Prostate gland (tissue), 2 donors: ENCODE measurements around the gene EHMT1. TPM values are rescaled to one million over a fixed set of nuclear protein-coding genes. Genes with fewer than 3 reads are reported as not detected.

Experiments used
- DNase-seq: peaks from one replicate; pipeline ENCODE4 v3.0.0-alpha.2; 2019; ENCODE audit warnings: low spot score
- H3K27ac ChIP-seq, 2 donors: fragments of 200-600 bp; sonication (generic); 2 replicates each; pipeline ENCODE4 v1.5.1; 2017 to 2019
- H3K27me3 ChIP-seq: fragments of 200-600 bp; sonication (generic); replicated peaks from 2 replicates; pipeline ENCODE4 v1.5.1; 2019; ENCODE audit not compliant: insufficient read depth
- H3K36me3 ChIP-seq, 2 donors: fragments of 200-600 bp; sonication (generic); 1 replicate in 1 of 2; 2 replicates in 1 of 2; pipeline versions ENCODE4 v1.5.1 to v1.8.1; 2017 to 2019
- H3K4me1 ChIP-seq: fragments of 200-600 bp; sonication (generic); replicated peaks from 2 replicates; pipeline ENCODE4 v1.5.1; 2019
- H3K4me3 ChIP-seq, 2 donors: fragments of 200-600 bp; sonication (generic); 2 replicates each; pipeline ENCODE4 v1.5.1; 2017 to 2019
- H3K9me3 ChIP-seq: fragments of 200-600 bp; sonication (generic); 2 replicates; pipeline ENCODE4 v1.5.1; 2017
- CTCF ChIP-seq, 4 experiments: fragments of 200-600 bp in 2 of 4; fragments of 450-650 bp in 2 of 4; sonication (generic) in 2 of 4; IDR thresholded peaks; 1 replicate in 3 of 4; 2 replicates in 1 of 4; pipeline ENCODE4 v1.5.1; 2016 to 2019; ENCODE audit warnings: antibody characterized with exemption in 4 of 4, mild to moderate bottlenecking in 2 of 4, moderate library complexity in 2 of 4
- POLR2A ChIP-seq: fragments of 450-650 bp; IDR thresholded peaks from one replicate; pipeline ENCODE4 v1.6.1; 2016; ENCODE audit warnings: antibody characterized with exemption, mild to moderate bottlenecking
- POLR2AphosphoS5 ChIP-seq: sonication (generic); formaldehyde crosslinking; IDR thresholded peaks from one replicate; pipeline ENCODE4 v1.6.1; 2017; ENCODE audit warnings: antibody characterized with exemption
- WGBS: methylation state at CpG from one replicate; pipeline ENCODE4 v1.1.5; 2018; 5-methylcytosine and 5-hydroxymethylcytosine counted together
- intact Hi-C: fragments of 100-400 bp; cut with DNase I; formaldehyde crosslinking; loops from one replicate; pipeline ENCODE4 v1.14.2; 2022
- total RNA-seq, 2 donors: library from RNA; depleted of rRNA; stranded (reverse); fragments of >200 nt; gene quantifications; one replicate each; pipeline ENCODE4 v1.1.0, GENCODE V29; 2016

The EHMT1 gene
- total RNA-seq, 2 donors from 2014 or later = 81.3 to 149 TPM

GRCh38 chr9:137697193-137697592 is 78.4 kb downstream of the EHMT1 start:
- Histone ChIP-seq H3K36me3 (no peaks in the 10 kb centered on the region), H3K4me3 (no peak overlapping the region), H3K27me3 (no peaks in the 10 kb centered on the region), H3K4me1 (peaks cover 11% of the 10 kb centered on the region), H3K9me3 (no peaks in the 10 kb centered on the region), H3K27ac (no peak overlapping the region)
- no peak for DNase-seq
- TF ChIP-seq POLR2A = no peak
- no peak for TF ChIP-seq POLR2AphosphoS5
- TF ChIP-seq CTCF (IDR thresholded peaks at IDR 0.05) = no peak
- intact Hi-C loops = no loop called here
- 76% methylated on average over 5 of the region's 5 CpGs for WGBS

- intact Hi-C loops = no loop called here
- Histone ChIP-seq H3K4me1 (peaks cover 11% of the 10 kb centered on the region), H3K9me3 (no peaks in the 10 kb centered on the region), H3K27ac (no peak overlapping the region), H3K27me3 (no peaks in the 10 kb centered on the region), H3K36me3 (no peaks in the 10 kb centered on the region), H3K4me3 (no peak overlapping the region)
- TF ChIP-seq POLR2A = no peak
- no peak for TF ChIP-seq CTCF (IDR thresholded peaks at IDR 0.05)
- no peak for TF ChIP-seq POLR2AphosphoS5
- 80% methylated on average over 19 of the region's 19 CpGs for WGBS
- DNase-seq = no peak
Measured at GRCh38 chr9:137697832-137698231, 79.0 kb downstream of the EHMT1 start.

- 85% methylated on average over 4 of the region's 4 CpGs for WGBS
- Histone ChIP-seq H3K27me3 (no peaks in the 10 kb centered on the region), H3K9me3 (no peaks in the 10 kb centered on the region), H3K4me3 (no peak overlapping the region), H3K27ac (no peak overlapping the region), H3K36me3 (no peaks in the 10 kb centered on the region), H3K4me1 (peaks cover 4% of the 10 kb centered on the region)
- TF ChIP-seq CTCF (IDR thresholded peaks at IDR 0.05) = no peak
- no peak for TF ChIP-seq POLR2A
- no peak for TF ChIP-seq POLR2AphosphoS5
- DNase-seq = no peak
- intact Hi-C loops = no loop called here
Measured at GRCh38 chr9:137700911-137701310, 82.1 kb downstream of the EHMT1 start.

- Histone ChIP-seq H3K4me1 (no peaks in the 10 kb centered on the region), H3K36me3 (no peaks in the 10 kb centered on the region), H3K9me3 (no peaks in the 10 kb centered on the region), H3K4me3 (no peak overlapping the region), H3K27me3 (no peaks in the 10 kb centered on the region), H3K27ac (no peak overlapping the region)
- intact Hi-C loops = no loop called here
- 90% methylated on average over 7 of the region's 7 CpGs for WGBS
- TF ChIP-seq POLR2AphosphoS5 (no peak), POLR2A (no peak), CTCF (IDR thresholded peaks at IDR 0.05) (no peak)
- DNase-seq = no peak
Measured at GRCh38 chr9:137702615-137703379, 84.0 kb downstream of the EHMT1 start.
